Liver (tissue), 9 donors: Measurements from ENCODE around the gene SHFL. TPM values are rescaled to one million over a fixed set of nuclear protein-coding genes. Genes with fewer than 3 reads are reported as not detected.

Experiments used
- DNase-seq: peaks from one replicate; pipeline ENCODE4 v3.0.0-alpha.2; 2017; ENCODE audit warnings: low spot score
- H3K27ac ChIP-seq, 2 donors: one replicate each; pipeline ENCODE4 v1.7.0; 2013; ENCODE audit warnings: inconsistent platforms in 2 of 2, low read length in 2 of 2, control low read depth in 1 of 2, low read depth in 1 of 2, mild to moderate bottlenecking in 1 of 2
- H3K27me3 ChIP-seq, 4 donors: one replicate each; pipeline versions ENCODE4 v1.6.1 to v1.7.0; 2013; ENCODE audit warnings: low read length in 3 of 4, inconsistent platforms in 1 of 4, mild to moderate bottlenecking in 1 of 4, moderate library complexity in 1 of 4; ENCODE audit not compliant: control insufficient read depth in 4 of 4, insufficient read depth in 4 of 4
- H3K36me3 ChIP-seq, 4 donors: one replicate each; pipeline versions ENCODE4 v1.6.1 to v1.7.0; 2013; ENCODE audit warnings: low read length in 3 of 4, mild to moderate bottlenecking in 3 of 4, low read depth in 1 of 4, moderate library complexity in 1 of 4; ENCODE audit not compliant: control insufficient read depth in 4 of 4, insufficient read depth in 3 of 4
- H3K4me1 ChIP-seq, 4 donors: one replicate each; pipeline versions ENCODE4 v1.6.1 to v1.7.0; 2013; ENCODE audit warnings: low read length in 3 of 4, mild to moderate bottlenecking in 3 of 4, moderate library complexity in 1 of 4; ENCODE audit not compliant: control insufficient read depth in 4 of 4, insufficient read depth in 4 of 4
- H3K4me3 ChIP-seq, 3 donors: one replicate each; pipeline versions ENCODE4 v1.6.1 to v1.7.0; 2013; ENCODE audit warnings: low read length in 3 of 3, control low read depth in 1 of 3, low read depth in 1 of 3, mild to moderate bottlenecking in 1 of 3
- H3K9ac ChIP-seq, 2 donors: one replicate each; pipeline ENCODE4 v1.7.0; 2013; ENCODE audit warnings: low read length in 2 of 2, mild to moderate bottlenecking in 2 of 2, moderate library complexity in 2 of 2, control low read depth in 1 of 2, low read depth in 1 of 2
- H3K9me3 ChIP-seq, 4 donors: one replicate each; pipeline versions ENCODE4 v1.6.1 to v1.7.0; 2013; ENCODE audit warnings: low read length in 3 of 4; ENCODE audit not compliant: control insufficient read depth in 4 of 4
- EGR1 ChIP-seq, 2 donors: IDR thresholded peaks; 2 replicates each; pipeline ENCODE4 v1.6.1; 2016 to 2018; ENCODE audit warnings: antibody characterized with exemption in 2 of 2, low read depth in 2 of 2
- FOXA1 ChIP-seq: IDR thresholded peaks from 2 replicates; pipeline ENCODE4 v1.6.1; 2016; ENCODE audit warnings: antibody characterized with exemption
- FOXA2 ChIP-seq: IDR thresholded peaks from 2 replicates; pipeline ENCODE4 v1.6.1; 2016; ENCODE audit warnings: antibody characterized with exemption
- GABPA ChIP-seq, 2 donors: IDR thresholded peaks in 1 of 2; conservative IDR thresholded peaks in 1 of 2; 2 replicates each; pipeline ENCODE4 v1.6.1; 2016; ENCODE audit warnings: antibody characterized with exemption in 2 of 2, mild to moderate bottlenecking in 1 of 2, moderate library complexity in 1 of 2
- HNF4A ChIP-seq, 2 donors: conservative IDR thresholded peaks; 2 replicates each; pipeline ENCODE4 v1.6.1; 2016; ENCODE audit warnings: antibody characterized with exemption in 2 of 2, mild to moderate bottlenecking in 2 of 2
- HNF4G ChIP-seq: IDR thresholded peaks from 2 replicates; pipeline ENCODE4 v1.6.1; 2016; ENCODE audit warnings: antibody characterized with exemption
- JUND ChIP-seq, 2 donors: IDR thresholded peaks; 2 replicates each; pipeline ENCODE4 v1.6.1; 2016; ENCODE audit warnings: antibody characterized with exemption in 2 of 2
- NR2F2 ChIP-seq: IDR thresholded peaks from 2 replicates; pipeline ENCODE4 v1.6.1; 2016; ENCODE audit warnings: antibody characterized with exemption
- RAD21 ChIP-seq, 2 donors: IDR thresholded peaks; 2 replicates each; pipeline ENCODE4 v1.6.1; 2016; ENCODE audit warnings: antibody characterized with exemption in 2 of 2, mild to moderate bottlenecking in 2 of 2
- RXRA ChIP-seq, 2 donors: IDR thresholded peaks; 2 replicates each; pipeline ENCODE4 v1.6.1; 2017 to 2018; ENCODE audit warnings: antibody characterized with exemption in 2 of 2, mild to moderate bottlenecking in 1 of 2
- SP1 ChIP-seq: IDR thresholded peaks from 2 replicates; pipeline ENCODE4 v1.6.1; 2018; ENCODE audit warnings: antibody characterized with exemption, mild to moderate bottlenecking
- TAF1 ChIP-seq: conservative IDR thresholded peaks from 2 replicates; pipeline ENCODE4 v1.6.1; 2016; ENCODE audit warnings: antibody characterized with exemption, mild to moderate bottlenecking
- YY1 ChIP-seq: IDR thresholded peaks from 2 replicates; pipeline ENCODE4 v1.6.1; 2016; ENCODE audit warnings: antibody characterized with exemption, mild to moderate bottlenecking
- WGBS: extraction: QIAGEN DNeasy Blood & Tissue Kit; methylation state at CpG from one replicate; pipeline ENCODE4 v1.1.7; 2013; 5-methylcytosine and 5-hydroxymethylcytosine counted together
- polyA plus RNA-seq, 2 donors: library from polyadenylated mRNA; stranded (reverse) in 1 of 2; unstranded in 1 of 2; fragments of 200-250 nt in 1 of 2; fragments of >200 nt in 1 of 2; fragmentation: Nextera tagmentation in 1 of 2; extraction: Ambion mirVana in 1 of 2; gene quantifications; one replicate each; pipeline versions ENCODE4 v1.2.1 to v1.2.3, GENCODE V29; 2013 to 2015
- total RNA-seq, 2 donors: library from RNA; depleted of rRNA; stranded (reverse); fragments of >200 nt; gene quantifications; one replicate each; pipeline ENCODE4 v1.2.3, GENCODE V29; 2014
- TF ChIP-seq, protein P1 (sequence below): IDR thresholded peaks from 2 replicates; pipeline ENCODE4 v1.6.1; 2016; ENCODE audit warnings: antibody characterized with exemption
- TF ChIP-seq, protein P2 (sequence below): IDR thresholded peaks from 2 replicates; pipeline ENCODE4 v1.6.1; 2016; ENCODE audit warnings: antibody characterized with exemption
- TF ChIP-seq, protein P3 (sequence below): fragments of 150-350 bp; IDR thresholded peaks from 2 replicates; pipeline ENCODE4 v1.5.1; 2017; ENCODE audit warnings: improper control_type of control experiment, low read depth, low read length; ENCODE audit not compliant: missing input control
- TF ChIP-seq, protein P4 (sequence below): IDR thresholded peaks from 2 replicates; pipeline ENCODE4 v1.6.1; 2016; ENCODE audit warnings: antibody characterized with exemption, mild to moderate bottlenecking
- TF ChIP-seq, protein P5 (sequence below): IDR thresholded peaks from 2 replicates; pipeline ENCODE4 v1.6.1; 2016; ENCODE audit warnings: antibody characterized with exemption
- donor health status: healthy.
- donor health status: healthy.
- donor health status: healthy.
- donor health status: healthy.
- donor health status: healthy.

Gene SHFL
- total and polyA plus RNA-seq, 4 donors = 13.1 to 104 (median 84.7) TPM

DNA sequence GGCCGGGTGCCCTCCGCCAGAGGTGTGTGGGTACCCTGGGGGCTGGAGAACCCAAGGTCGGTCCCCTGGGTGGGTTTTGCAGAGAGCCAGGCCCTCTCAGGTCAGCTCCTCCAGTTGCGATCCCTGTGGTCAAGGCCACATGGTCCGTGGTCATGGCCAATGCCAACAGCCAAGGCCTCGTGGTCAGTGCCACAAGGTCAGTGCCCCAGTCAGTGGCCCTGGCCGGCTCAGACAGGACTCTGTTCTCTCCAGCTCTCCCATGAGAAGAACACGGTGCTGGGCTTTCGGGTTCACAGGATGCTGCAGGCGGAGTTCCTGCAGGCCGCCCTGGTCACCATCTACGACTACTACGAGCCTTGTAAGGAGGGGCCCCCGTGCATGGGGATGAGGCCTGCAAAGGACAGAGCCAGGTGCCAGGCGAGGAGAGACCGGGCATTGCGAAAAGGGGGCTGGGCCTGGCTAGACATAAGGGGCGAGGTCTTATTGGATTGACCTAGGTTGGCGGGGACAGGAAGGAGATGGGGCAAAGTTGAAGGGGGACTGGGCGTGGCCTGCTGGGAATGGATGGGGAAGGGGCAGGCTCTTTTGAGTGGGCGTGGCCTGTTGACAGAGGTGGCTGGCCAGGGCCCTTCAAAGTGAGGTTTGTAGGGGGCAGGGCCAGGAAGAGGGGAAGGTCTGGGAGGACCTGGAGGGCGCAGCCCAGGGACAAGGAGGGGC lies 15.2 kb upstream of the SHFL start:
- H3K4me1 ChIP-seq = peaks cover 10 to 45% (median 26%) of the 10 kb centered on the region in 4 donors
- no peaks in the 10 kb centered on the region for H3K27me3 ChIP-seq
- peaks cover 4 to 14% (median 10%) of the 10 kb centered on the region in 4 donors for H3K36me3 ChIP-seq
- TF ChIP-seq, protein P1, sequence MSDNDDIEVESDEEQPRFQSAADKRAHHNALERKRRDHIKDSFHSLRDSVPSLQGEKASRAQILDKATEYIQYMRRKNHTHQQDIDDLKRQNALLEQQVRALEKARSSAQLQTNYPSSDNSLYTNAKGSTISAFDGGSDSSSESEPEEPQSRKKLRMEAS = peak; percentile 90
- TF ChIP-seq, protein P2, sequence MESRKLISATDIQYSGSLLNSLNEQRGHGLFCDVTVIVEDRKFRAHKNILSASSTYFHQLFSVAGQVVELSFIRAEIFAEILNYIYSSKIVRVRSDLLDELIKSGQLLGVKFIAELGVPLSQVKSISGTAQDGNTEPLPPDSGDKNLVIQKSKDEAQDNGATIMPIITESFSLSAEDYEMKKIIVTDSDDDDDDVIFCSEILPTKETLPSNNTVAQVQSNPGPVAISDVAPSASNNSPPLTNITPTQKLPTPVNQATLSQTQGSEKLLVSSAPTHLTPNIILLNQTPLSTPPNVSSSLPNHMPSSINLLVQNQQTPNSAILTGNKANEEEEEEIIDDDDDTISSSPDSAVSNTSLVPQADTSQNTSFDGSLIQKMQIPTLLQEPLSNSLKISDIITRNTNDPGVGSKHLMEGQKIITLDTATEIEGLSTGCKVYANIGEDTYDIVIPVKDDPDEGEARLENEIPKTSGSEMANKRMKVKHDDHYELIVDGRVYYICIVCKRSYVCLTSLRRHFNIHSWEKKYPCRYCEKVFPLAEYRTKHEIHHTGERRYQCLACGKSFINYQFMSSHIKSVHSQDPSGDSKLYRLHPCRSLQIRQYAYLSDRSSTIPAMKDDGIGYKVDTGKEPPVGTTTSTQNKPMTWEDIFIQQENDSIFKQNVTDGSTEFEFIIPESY = peak; percentile 85
- TF ChIP-seq JUND (IDR thresholded peaks at IDR 0.05) (peak; percentile 54 to 73), GABPA (IDR thresholded peaks at IDR 0.05 in 1 of 2, conservative IDR thresholded peaks at IDR 0.05 in 1 of 2) (peak in 1 of 2 donors; percentile 69), RAD21 (IDR thresholded peaks at IDR 0.05) (peak in 1 of 2 donors; percentile 43), FOXA1 (peak; percentile 79), YY1 (peak; percentile 58), TAF1 (no peak), SP1 (peak; percentile 99), EGR1 (IDR thresholded peaks at IDR 0.05; ENCODE audit: low read depth in 2 of 2) (peak; percentile 61 to 62), HNF4A (conservative IDR thresholded peaks at IDR 0.05) (peak; percentile 80 to 87), FOXA2 (peak; percentile 74), RXRA (IDR thresholded peaks at IDR 0.05) (peak; percentile 98 to 99), HNF4G (no peak), NR2F2 (peak; percentile 80)
- TF ChIP-seq, protein P3, sequence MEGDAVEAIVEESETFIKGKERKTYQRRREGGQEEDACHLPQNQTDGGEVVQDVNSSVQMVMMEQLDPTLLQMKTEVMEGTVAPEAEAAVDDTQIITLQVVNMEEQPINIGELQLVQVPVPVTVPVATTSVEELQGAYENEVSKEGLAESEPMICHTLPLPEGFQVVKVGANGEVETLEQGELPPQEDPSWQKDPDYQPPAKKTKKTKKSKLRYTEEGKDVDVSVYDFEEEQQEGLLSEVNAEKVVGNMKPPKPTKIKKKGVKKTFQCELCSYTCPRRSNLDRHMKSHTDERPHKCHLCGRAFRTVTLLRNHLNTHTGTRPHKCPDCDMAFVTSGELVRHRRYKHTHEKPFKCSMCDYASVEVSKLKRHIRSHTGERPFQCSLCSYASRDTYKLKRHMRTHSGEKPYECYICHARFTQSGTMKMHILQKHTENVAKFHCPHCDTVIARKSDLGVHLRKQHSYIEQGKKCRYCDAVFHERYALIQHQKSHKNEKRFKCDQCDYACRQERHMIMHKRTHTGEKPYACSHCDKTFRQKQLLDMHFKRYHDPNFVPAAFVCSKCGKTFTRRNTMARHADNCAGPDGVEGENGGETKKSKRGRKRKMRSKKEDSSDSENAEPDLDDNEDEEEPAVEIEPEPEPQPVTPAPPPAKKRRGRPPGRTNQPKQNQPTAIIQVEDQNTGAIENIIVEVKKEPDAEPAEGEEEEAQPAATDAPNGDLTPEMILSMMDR = no peak
- TF ChIP-seq, protein P4, sequence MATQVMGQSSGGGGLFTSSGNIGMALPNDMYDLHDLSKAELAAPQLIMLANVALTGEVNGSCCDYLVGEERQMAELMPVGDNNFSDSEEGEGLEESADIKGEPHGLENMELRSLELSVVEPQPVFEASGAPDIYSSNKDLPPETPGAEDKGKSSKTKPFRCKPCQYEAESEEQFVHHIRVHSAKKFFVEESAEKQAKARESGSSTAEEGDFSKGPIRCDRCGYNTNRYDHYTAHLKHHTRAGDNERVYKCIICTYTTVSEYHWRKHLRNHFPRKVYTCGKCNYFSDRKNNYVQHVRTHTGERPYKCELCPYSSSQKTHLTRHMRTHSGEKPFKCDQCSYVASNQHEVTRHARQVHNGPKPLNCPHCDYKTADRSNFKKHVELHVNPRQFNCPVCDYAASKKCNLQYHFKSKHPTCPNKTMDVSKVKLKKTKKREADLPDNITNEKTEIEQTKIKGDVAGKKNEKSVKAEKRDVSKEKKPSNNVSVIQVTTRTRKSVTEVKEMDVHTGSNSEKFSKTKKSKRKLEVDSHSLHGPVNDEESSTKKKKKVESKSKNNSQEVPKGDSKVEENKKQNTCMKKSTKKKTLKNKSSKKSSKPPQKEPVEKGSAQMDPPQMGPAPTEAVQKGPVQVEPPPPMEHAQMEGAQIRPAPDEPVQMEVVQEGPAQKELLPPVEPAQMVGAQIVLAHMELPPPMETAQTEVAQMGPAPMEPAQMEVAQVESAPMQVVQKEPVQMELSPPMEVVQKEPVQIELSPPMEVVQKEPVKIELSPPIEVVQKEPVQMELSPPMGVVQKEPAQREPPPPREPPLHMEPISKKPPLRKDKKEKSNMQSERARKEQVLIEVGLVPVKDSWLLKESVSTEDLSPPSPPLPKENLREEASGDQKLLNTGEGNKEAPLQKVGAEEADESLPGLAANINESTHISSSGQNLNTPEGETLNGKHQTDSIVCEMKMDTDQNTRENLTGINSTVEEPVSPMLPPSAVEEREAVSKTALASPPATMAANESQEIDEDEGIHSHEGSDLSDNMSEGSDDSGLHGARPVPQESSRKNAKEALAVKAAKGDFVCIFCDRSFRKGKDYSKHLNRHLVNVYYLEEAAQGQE = peak; percentile 23
- TF ChIP-seq, protein P5, sequence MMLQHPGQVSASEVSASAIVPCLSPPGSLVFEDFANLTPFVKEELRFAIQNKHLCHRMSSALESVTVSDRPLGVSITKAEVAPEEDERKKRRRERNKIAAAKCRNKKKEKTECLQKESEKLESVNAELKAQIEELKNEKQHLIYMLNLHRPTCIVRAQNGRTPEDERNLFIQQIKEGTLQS = no peak
- DNase-seq = no peak
- H3K9me3 ChIP-seq = peaks cover 1 to 7% (median 6%) of the 10 kb centered on the region in 4 donors
- peak overlapping the region; percentile 54 to 76 (median 66) for H3K4me3 ChIP-seq
- H3K9ac ChIP-seq = no peak overlapping the region
- WGBS = 27% methylated on average over 22 of the region's 22 CpGs
- peak overlapping the region; percentile 66 to 87 for H3K27ac ChIP-seq
